Right atrium auricular region (tissue), 2 donors: Measurements from ENCODE around the gene TAS1R2. TPM values are rescaled to one million over a fixed set of nuclear protein-coding genes. Genes with fewer than 3 reads are reported as not detected.

Experiments
- DNase-seq: peaks from one replicate; pipeline ENCODE4 v3.0.0-alpha.2; 2019; ENCODE audit warnings: low spot score
- H3K27ac ChIP-seq, 2 donors: fragments of 200-600 bp; sonication (generic); 1 replicate in 1 of 2; 2 replicates in 1 of 2; pipeline ENCODE4 v1.5.1; 2016 to 2019
- H3K27me3 ChIP-seq, 2 donors: fragments of 200-600 bp; sonication (generic); one replicate each; pipeline versions ENCODE4 v1.5.1 to v1.6.0; 2017 to 2019
- H3K36me3 ChIP-seq: fragments of 200-600 bp; sonication (generic); one replicate; pipeline ENCODE4 v1.5.1; 2016
- H3K4me1 ChIP-seq, 2 donors: fragments of 200-600 bp; sonication (generic); one replicate each; pipeline versions ENCODE4 v1.5.1 to v1.6.0; 2017 to 2019
- H3K4me3 ChIP-seq, 2 donors: fragments of 200-600 bp; sonication (generic); 1 replicate in 1 of 2; 2 replicates in 1 of 2; pipeline ENCODE4 v1.5.1; 2017 to 2019; ENCODE audit warnings: mild to moderate bottlenecking in 1 of 2, moderate library complexity in 1 of 2
- H3K9me3 ChIP-seq, 2 donors: fragments of 200-600 bp; sonication (generic); one replicate each; pipeline ENCODE4 v1.5.1; 2019
- total RNA-seq, 2 donors: library from RNA; depleted of rRNA; stranded (reverse); fragments of >200 nt; gene quantifications; one replicate each; pipeline ENCODE4 v1.1.0, GENCODE V29; 2016
- TF ChIP-seq, protein P1 (sequence below), 2 donors: fragments of 200-600 bp; sonication (generic); IDR thresholded peaks; one replicate each; pipeline ENCODE4 v1.5.1; 2019; ENCODE audit warnings: antibody characterized with exemption in 2 of 2

TAS1R2 gene
- total RNA-seq, 2 donors from 2014 or later: not detected

DNA sequence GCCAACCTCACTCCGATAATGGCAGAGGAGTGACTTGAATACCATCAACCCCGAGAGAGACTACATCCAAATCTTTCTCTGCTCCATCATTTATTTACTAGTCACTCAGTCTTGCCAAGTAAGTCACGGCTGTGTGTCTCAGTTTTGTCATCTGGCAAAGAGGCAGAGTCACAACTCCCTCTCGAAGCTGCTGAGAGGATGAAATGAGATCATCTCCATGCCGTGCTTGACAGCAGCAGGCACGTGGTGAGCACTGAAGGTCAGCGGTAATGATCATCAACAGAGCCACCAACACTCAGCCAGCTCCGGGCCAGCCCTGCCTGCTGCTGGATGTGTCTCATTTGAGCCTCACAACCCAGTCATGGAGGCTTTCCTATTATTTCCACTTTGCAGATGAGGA is 23.0 kb upstream of the TAS1R2 start:
- Histone ChIP-seq H3K4me1 (no peaks in the 10 kb centered on the region), H3K27ac (no peak overlapping the region), H3K4me3 (no peak overlapping the region), H3K27me3 (no peaks in the 10 kb centered on the region), H3K9me3 (no peaks in the 10 kb centered on the region), H3K36me3 (peaks cover 7% of the 10 kb centered on the region)
- no peak for DNase-seq
- TF ChIP-seq, protein P1, sequence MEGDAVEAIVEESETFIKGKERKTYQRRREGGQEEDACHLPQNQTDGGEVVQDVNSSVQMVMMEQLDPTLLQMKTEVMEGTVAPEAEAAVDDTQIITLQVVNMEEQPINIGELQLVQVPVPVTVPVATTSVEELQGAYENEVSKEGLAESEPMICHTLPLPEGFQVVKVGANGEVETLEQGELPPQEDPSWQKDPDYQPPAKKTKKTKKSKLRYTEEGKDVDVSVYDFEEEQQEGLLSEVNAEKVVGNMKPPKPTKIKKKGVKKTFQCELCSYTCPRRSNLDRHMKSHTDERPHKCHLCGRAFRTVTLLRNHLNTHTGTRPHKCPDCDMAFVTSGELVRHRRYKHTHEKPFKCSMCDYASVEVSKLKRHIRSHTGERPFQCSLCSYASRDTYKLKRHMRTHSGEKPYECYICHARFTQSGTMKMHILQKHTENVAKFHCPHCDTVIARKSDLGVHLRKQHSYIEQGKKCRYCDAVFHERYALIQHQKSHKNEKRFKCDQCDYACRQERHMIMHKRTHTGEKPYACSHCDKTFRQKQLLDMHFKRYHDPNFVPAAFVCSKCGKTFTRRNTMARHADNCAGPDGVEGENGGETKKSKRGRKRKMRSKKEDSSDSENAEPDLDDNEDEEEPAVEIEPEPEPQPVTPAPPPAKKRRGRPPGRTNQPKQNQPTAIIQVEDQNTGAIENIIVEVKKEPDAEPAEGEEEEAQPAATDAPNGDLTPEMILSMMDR (IDR thresholded peaks at IDR 0.05): no peak

DNA sequence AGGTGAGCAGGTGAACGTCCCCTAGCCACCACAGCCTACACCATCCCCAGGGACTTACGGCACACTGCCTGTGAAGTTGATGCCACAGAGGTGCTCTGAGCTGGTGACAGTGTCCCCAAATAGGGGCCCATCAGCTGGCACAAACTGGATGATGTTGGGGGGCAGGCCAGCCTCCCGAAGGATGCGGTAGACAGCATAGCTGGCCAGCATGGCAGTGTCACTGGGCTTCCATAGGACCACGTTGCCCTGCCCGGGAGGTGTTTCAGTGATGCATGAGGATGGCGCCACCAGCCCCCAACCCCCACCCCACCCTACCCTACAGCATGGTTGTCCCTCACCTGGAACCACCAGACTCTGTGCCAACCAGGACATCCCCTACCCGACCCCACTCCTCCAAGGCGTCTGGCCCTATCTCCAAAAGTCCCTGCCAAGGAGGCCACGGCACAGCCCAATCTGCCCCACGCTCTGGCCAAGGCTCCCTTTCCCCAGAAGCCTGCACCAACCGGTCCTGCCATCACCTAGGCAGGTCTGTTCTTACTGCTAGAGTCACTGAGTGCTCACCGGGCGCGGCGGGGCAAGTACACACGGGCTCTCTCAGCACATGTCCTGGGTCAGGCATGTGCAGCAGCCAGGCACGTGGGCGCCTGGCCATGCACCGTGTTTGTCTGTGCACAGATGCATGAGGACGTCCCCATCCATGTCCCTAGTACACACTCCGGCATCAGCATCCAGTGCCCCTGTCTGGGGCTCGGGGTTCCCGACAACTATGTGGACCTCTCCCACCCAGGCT is 22.4 kb upstream of the TAS1R2 start:
- no peak overlapping the region for H3K4me3 ChIP-seq
- peaks cover 7% of the 10 kb centered on the region for H3K36me3 ChIP-seq
- H3K27me3 ChIP-seq: no peaks in the 10 kb centered on the region
- no peak overlapping the region for H3K27ac ChIP-seq
- H3K9me3 ChIP-seq: no peaks in the 10 kb centered on the region
- DNase-seq: no peak
- TF ChIP-seq, protein P1 (IDR thresholded peaks at IDR 0.05): no peak
- no peaks in the 10 kb centered on the region for H3K4me1 ChIP-seq

DNA sequence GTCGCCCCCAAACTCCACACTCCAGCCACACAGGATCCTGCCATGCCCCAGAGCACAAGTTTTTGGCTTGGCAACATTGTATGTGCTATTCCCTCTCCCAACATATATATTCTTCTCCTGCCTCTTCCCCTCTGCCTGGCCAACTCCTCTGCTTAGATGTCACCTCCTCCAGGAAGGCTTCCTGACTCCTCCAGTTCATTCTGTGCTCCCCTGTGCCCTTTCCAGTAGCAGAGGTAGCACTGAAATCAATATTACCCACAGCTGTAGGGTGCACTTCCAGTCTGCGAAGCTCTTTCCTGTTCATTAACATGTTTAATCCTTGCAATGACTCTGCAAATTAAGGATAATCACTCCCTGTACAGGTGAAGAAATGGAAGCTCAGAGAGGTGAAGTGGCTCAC is 21.7 kb upstream of the TAS1R2 start:
- Histone ChIP-seq H3K4me3 (no peak overlapping the region), H3K9me3 (no peaks in the 10 kb centered on the region), H3K4me1 (no peaks in the 10 kb centered on the region), H3K36me3 (peaks cover 7% of the 10 kb centered on the region), H3K27ac (no peak overlapping the region), H3K27me3 (no peaks in the 10 kb centered on the region)
- TF ChIP-seq, protein P1 (IDR thresholded peaks at IDR 0.05): no peak
- no peak for DNase-seq

DNA sequence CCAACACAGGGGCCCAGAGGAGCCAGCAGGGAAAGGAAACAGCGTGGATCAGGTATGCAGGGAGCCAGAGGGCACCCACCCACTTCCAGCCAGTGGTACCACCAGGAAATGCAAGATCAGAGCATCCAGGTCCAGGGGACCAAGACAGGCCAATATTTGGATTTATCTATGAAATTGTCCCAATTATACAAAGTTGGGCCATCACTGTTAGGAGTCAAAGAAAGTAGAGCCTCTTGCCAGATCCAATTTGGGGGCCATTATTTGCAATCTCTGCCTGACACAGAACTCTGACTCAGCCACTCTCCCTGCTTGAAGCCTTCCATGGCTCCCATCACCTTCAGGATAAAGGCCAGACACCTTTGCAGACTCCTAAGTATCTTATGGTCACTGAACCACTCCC is 21.1 kb upstream of the TAS1R2 start:
- Histone ChIP-seq H3K27me3 (no peaks in the 10 kb centered on the region), H3K27ac (no peak overlapping the region), H3K4me1 (no peaks in the 10 kb centered on the region), H3K9me3 (no peaks in the 10 kb centered on the region), H3K36me3 (peaks cover 7% of the 10 kb centered on the region), H3K4me3 (no peak overlapping the region)
- no peak for DNase-seq
- TF ChIP-seq, protein P1 (IDR thresholded peaks at IDR 0.05): no peak

DNA sequence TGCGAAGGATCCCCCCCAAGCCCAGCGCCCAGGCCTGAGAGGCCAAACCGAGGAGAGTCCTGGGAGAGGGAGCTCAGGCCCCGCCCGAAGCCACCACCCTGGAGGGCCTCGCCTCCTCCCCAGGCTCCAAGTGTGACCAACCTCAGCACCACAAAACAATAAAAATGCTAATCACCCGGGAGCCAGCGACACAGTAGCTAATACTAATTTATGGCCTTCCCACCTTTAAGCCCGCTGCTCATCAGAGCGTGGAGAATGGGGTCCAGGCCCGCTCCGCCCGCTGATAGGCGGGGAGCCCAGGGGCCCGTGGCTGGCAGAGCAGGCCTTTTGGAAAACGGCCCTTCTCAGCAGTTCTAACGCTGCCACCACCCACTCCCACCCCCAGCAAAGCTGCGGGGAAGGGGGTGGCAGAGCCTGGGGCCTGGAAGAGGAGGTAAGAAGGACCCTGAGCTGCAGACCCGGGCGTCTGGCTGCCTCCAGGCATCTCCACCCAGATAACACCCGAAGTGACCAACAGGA is 20.4 kb upstream of the TAS1R2 start:
- Histone ChIP-seq H3K36me3 (peaks cover 7% of the 10 kb centered on the region), H3K27ac (no peak overlapping the region), H3K4me3 (no peak overlapping the region)

More for the DNA sequence above, 20.4 kb upstream of the TAS1R2 start:
- DNase-seq: no peak
- Histone ChIP-seq H3K27me3 (no peaks in the 10 kb centered on the region), H3K4me1 (no peaks in the 10 kb centered on the region), H3K9me3 (no peaks in the 10 kb centered on the region)
- TF ChIP-seq, protein P1 (IDR thresholded peaks at IDR 0.05): no peak
